ENCODE results near the gene PHETA1. TPM values are rescaled to one million over a fixed set of nuclear protein-coding genes. Genes with fewer than 3 reads are reported as not detected.

The PHETA1 gene
- total RNA-seq, 1 experiment from 2014 or later: 26.2 TPM

- POLR2A ChIA-PET (ENCODE audit: unreplicated experiment): interaction anchor here (0.6 kb wide), 1 partner anchor 653 kb away, joined by 4 read pairs; no protein-coding TSS in a partner anchor
Measured at GRCh38 chr12:111334393-111334915, 34.4 kb downstream of the PHETA1 start.

GRCh38 chr12:111330800-111331752 is 37.8 kb downstream of the PHETA1 start:
- TF ChIP-seq EZH2 (IDR thresholded peaks at IDR 0.05; ENCODE audit: low read depth) (no peak), CTCF (conservative IDR thresholded peaks at IDR 0.05) (peak; percentile 47; the same call in 1 of the 2 replicates)
- Histone ChIP-seq H4K20me1 (ENCODE audit: insufficient read depth) (no peaks in the 10 kb centered on the region), H3K9me2 (ENCODE audit: insufficient read depth) (no peaks in the 10 kb centered on the region), H3K4me2 (no peak overlapping the region), H3K27ac (no peak overlapping the region), H3K9me3 (ENCODE audit: insufficient read depth, low read depth) (no peaks in the 10 kb centered on the region), H3K4me1 (replicated peaks; ENCODE audit: insufficient read depth) (no peaks in the 10 kb centered on the region), H3K27me3 (ENCODE audit: insufficient read depth, low read depth) (no peaks in the 10 kb centered on the region), H2AFZ (no peak overlapping the region), H3K36me3 (ENCODE audit: low read depth) (no peaks in the 10 kb centered on the region), H3F3A (ENCODE audit: insufficient read depth, low read depth) (peaks cover 13% of the 10 kb centered on the region; the same call in 1 of the 2 replicates), H3K4me3 (no peak overlapping the region), H3K79me2 (ENCODE audit: low read depth) (no peaks in the 10 kb centered on the region)
- DNase-seq: no peak
- ChIA-PET POLR2A (ENCODE audit: unreplicated experiment) (interaction anchor here (0.6 to 0.7 kb wide), 2 partner anchors 333 to 354 kb away, joined by 4 to 5 read pairs; partner anchors contain the start of gene BRAP), CTCF (no interaction called here)
- BruUV-seq (replicated peaks): no TSS peak
- intact Hi-C loops (cut with micrococcal nuclease; ENCODE audit: unreplicated experiment): loop anchor here (2.0 to 5.0 kb wide), 2 partner anchors 66 to 120 kb away; no protein-coding TSS in a partner anchor

More at GRCh38 chr12:111334393-111334915, 34.4 kb downstream of the PHETA1 start:
- no peak for DNase-seq
- Histone ChIP-seq H3K4me2 (no peak overlapping the region), H3K79me2 (ENCODE audit: low read depth) (no peaks in the 10 kb centered on the region), H3K27ac (no peak overlapping the region), H4K20me1 (ENCODE audit: insufficient read depth) (no peaks in the 10 kb centered on the region), H3K27me3 (ENCODE audit: insufficient read depth, low read depth) (no peaks in the 10 kb centered on the region), H3K4me1 (replicated peaks; ENCODE audit: insufficient read depth) (no peaks in the 10 kb centered on the region), H3K9me2 (ENCODE audit: insufficient read depth) (no peaks in the 10 kb centered on the region), H3K4me3 (no peak overlapping the region), H2AFZ (no peak overlapping the region), H3K9me3 (ENCODE audit: insufficient read depth, low read depth) (no peaks in the 10 kb centered on the region), H3F3A (ENCODE audit: insufficient read depth, low read depth) (peaks cover 4% of the 10 kb centered on the region; the same call in 1 of the 2 replicates), H3K36me3 (ENCODE audit: low read depth) (no peaks in the 10 kb centered on the region)
- CTCF ChIA-PET: no interaction called here
- TF ChIP-seq CTCF (conservative IDR thresholded peaks at IDR 0.05): no peak
- TF ChIP-seq EZH2 (IDR thresholded peaks at IDR 0.05; ENCODE audit: low read depth): no peak
- BruUV-seq (replicated peaks): no TSS peak
- intact Hi-C loops (cut with micrococcal nuclease; ENCODE audit: unreplicated experiment): loop anchor here (5.0 kb wide), 1 partner anchor 63 kb away; no protein-coding TSS in a partner anchor

GRCh38 chr12:111328138-111328537 is 40.8 kb downstream of the PHETA1 start:
- Histone ChIP-seq H3F3A (ENCODE audit: insufficient read depth, low read depth) (peaks cover 13% of the 10 kb centered on the region; the same call in 1 of the 2 replicates), H3K79me2 (ENCODE audit: low read depth) (no peaks in the 10 kb centered on the region), H3K36me3 (ENCODE audit: low read depth) (no peaks in the 10 kb centered on the region), H2AFZ (no peak overlapping the region), H3K27ac (no peak overlapping the region), H3K4me2 (no peak overlapping the region), H3K4me1 (replicated peaks; ENCODE audit: insufficient read depth) (no peaks in the 10 kb centered on the region), H4K20me1 (ENCODE audit: insufficient read depth) (no peaks in the 10 kb centered on the region), H3K27me3 (ENCODE audit: insufficient read depth, low read depth) (no peaks in the 10 kb centered on the region), H3K9me2 (ENCODE audit: insufficient read depth) (no peaks in the 10 kb centered on the region), H3K9me3 (ENCODE audit: insufficient read depth, low read depth) (no peaks in the 10 kb centered on the region), H3K4me3 (no peak overlapping the region)
- DNase-seq: no peak
- CTCF ChIA-PET: no interaction called here
- no TSS peak for BruUV-seq (replicated peaks)
- intact Hi-C loops (cut with micrococcal nuclease; ENCODE audit: unreplicated experiment): no loop called here
- POLR2A ChIA-PET (ENCODE audit: unreplicated experiment): no interaction called here
- TF ChIP-seq EZH2 (IDR thresholded peaks at IDR 0.05; ENCODE audit: low read depth): no peak
- no peak for TF ChIP-seq CTCF (conservative IDR thresholded peaks at IDR 0.05)

All from PC-9 (cell line).